Superior temporal gyrus (tissue), 1 donor: ENCODE results near the gene NAV2.
"Not testable (repeated sequence)": the region's sequence is repeated elsewhere in the genome, so short reads cannot be mapped to it uniquely, and the experiment has no call there.

Experiments
- DNase-seq: peaks from one replicate; pipeline ENCODE4 v3.0.0-alpha.2; 2016; ENCODE audit errors: extremely low spot score

Gene NAV2

GRCh38 chr11:19995145-19995544 lies 282.5 kb downstream of the NAV2 start:
- DNase-seq: no peak

GRCh38 chr11:19996571-19996970 lies 283.9 kb downstream of the NAV2 start:
- no peak for DNase-seq

- DNase-seq: no peak
Observed at GRCh38 chr11:20000022-20000350, 287.3 kb downstream of the NAV2 start.

- DNase-seq: no peak
Observed at GRCh38 chr11:20000351-20001134, 287.9 kb downstream of the NAV2 start.

- DNase-seq: no peak
Observed at GRCh38 chr11:20002312-20003216, 289.9 kb downstream of the NAV2 start.

- no peak for DNase-seq
Observed at GRCh38 chr11:20003351-20003750, 290.7 kb downstream of the NAV2 start.

- DNase-seq: no peak
Observed at GRCh38 chr11:20004866-20005265, 292.2 kb downstream of the NAV2 start.

- DNase-seq: no peak
Observed at GRCh38 chr11:20005747-20006146, 293.1 kb downstream of the NAV2 start.

DNA sequence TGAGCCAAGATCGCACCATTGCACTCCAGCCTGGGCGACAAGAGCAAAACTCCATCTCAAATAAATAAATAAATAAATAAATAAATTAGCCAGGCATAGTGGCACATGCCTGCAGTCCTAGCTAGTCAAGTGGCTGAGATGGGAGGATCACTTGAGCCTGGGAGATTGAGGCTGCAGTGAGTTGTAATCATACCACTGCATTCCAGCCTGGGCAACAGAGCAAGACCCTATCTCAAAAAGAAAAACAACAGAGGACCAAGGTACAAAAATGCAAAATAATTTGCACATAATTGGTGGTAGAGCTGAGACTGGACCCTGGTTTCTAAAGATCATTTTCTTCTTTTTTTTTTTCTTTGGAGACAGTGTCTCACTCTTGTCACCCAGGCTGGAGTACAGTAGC lies 294.0 kb downstream of the NAV2 start:
- DNase-seq: not testable (repeated sequence)

DNA sequence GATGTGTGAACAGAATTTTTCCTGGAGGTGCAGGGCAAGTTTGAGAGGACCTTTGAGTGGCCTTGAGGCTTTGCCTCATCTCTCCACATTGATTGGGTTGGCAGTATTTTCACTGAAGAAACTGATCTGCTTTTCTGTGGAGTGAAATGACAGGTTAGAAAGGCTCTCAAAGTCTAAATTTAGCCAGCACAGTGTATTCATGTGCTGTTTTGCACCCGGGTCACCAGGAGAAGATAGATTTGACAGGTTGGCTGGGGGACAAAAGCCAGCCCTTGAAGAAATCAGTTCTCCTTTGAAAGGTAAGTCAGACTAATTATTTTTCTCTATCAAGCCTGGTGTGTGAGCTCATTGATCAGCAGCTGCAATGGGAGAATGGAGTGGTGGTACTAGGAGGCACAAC lies 294.7 kb downstream of the NAV2 start:
- DNase-seq: no peak

- no peak for DNase-seq
Observed at GRCh38 chr11:20008190-20008870, 295.7 kb downstream of the NAV2 start.

DNA sequence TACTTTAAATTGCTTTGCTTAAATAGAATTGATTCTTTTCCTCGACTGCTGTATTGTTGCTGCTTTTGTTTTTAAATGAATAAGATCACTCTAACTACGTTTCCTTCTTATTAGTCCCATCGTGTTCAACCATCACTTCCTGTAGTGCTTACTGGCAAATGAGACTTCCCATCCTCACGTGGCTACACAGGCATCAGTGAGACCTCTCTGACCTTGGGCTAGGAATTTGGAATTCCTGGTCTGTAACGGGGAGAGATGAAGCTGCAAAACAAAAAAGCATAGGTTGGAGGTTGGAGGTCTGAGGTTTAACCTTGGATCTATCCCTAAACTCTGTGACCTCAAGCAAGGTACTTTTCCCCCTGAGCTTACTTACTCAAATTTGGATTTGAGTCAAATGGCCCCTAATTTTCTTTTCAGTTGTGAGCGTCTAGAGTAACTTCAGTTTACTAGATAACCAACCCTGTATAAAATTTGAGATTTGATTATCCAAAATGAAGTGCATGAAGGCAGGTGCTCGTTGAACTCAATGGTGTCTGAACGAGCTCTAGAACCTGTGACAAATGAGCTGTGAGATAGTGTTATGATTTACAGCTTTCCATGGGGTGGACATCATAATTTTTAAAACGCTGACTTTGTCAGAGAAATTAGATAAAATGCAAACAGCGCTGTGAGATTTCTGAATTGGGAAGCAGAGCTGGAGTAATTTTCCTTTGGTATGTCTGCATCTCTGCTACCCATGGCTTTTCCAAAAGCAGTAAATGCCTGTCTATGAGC lies 296.4 kb downstream of the NAV2 start:
- no peak for DNase-seq

DNA sequence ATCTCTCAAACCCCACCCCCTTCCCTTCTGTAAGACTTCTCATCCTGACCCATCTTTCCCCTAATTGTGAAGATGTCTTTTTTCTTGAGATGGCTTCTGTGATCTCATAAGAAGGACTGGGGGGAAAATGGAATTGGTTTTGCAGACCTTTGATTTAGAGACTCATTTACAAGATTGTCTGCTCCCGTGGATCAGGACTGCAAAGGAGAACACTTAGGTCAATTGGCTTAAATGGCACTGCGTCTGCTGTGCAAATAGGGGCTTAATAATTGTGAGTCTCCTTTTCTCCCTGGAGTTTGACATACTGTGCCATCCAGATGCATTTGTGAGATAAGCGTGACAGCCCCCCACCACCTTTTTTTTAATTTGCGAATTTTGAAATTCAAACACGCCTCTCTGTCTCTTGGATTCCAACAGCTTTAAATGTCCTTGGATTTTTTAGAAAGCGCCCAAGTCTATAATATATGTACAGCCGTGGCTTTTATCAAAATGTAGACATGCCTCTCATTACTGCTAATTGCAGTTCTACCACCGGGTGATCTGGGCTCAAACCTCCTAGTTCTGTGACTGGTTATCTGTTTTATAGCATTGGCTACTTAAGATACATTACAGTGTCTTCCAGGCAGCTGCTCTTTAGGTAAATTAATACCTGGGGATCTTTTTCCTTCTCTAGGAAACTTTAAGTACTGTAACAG lies 297.7 kb downstream of the NAV2 start:
- DNase-seq: no peak

DNA sequence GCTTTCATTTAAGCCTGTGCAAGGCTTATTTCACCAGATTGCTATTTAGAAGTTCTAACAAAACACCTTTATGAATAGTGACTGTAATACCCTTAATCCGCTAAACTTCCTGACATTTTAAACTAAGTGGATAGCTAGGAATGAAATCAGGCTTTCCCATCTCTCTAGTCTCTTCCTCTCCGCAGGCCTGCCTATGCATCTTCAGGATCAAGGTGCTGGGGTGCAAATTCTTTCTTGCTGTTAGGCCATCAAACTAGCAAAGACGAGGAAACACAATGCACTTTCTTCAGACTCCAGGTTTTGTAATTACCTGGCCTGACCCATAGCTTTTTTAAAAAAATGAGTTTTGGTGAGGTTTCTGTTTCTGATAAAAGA lies 298.2 kb downstream of the NAV2 start:
- no peak for DNase-seq

- no peak for DNase-seq
Observed at GRCh38 chr11:20011307-20011951, 298.8 kb downstream of the NAV2 start.

- DNase-seq: no peak
Observed at GRCh38 chr11:20013346-20014066, 300.9 kb downstream of the NAV2 start.

- no peak for DNase-seq
Observed at GRCh38 chr11:20014067-20014402, 301.4 kb downstream of the NAV2 start.

DNA sequence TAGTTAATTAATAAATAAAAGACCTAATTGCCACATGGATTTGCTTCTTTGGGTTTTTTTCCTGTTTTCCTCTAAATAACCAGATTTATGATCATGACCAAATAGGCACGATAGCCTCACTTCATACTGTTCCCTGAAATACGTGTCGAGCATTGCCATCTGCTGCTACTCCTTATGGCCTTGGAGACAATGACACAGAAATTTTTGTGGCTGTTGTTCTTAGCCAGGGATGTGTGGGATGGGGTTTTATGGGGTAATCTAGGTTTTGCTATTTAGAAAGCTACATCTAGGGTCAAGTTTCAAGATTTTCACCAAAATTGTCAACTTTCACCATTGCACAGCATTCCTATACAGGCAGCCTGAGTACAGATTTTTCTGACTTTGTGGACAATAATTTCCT lies 302.5 kb downstream of the NAV2 start:
- no peak for DNase-seq

GRCh38 chr11:20015529-20016427 lies 303.1 kb downstream of the NAV2 start:
- DNase-seq: no peak
